ENCODE data around the gene POU6F2. TPM values are rescaled to one million over a fixed set of nuclear protein-coding genes. Genes with fewer than 3 reads are reported as not detected.

The POU6F2 gene
- total RNA-seq, 4 donors from 2014 or later = not detected

- no peaks in the 10 kb centered on the region for H3K36me3 ChIP-seq
- H3K4me1 ChIP-seq = no peaks in the 10 kb centered on the region
- TF ChIP-seq POLR2AphosphoS5 (IDR thresholded peaks at IDR 0.05) (no peak), POLR2A (IDR thresholded peaks at IDR 0.05; ENCODE audit: low read depth) (no peak), CTCF (IDR thresholded peaks at IDR 0.05) (no peak), EP300 (IDR thresholded peaks at IDR 0.05) (no peak)
- intact Hi-C loops (cut with DNase I) = no loop called here
- H3K27me3 ChIP-seq = no peaks in the 10 kb centered on the region
- no peak for DNase-seq (ENCODE audit: extremely low spot score)
- no peaks in the 10 kb centered on the region for H3K9me3 ChIP-seq
- 87% methylated on average over 5 of the region's 5 CpGs for WGBS
- no peak overlapping the region for H3K4me3 ChIP-seq
- no peak overlapping the region for H3K27ac ChIP-seq (replicated peaks in 1 of 4)
Observed at GRCh38 chr7:39153113-39153512, 175.4 kb downstream of the POU6F2 start.

- Histone ChIP-seq H3K4me1 (no peaks in the 10 kb centered on the region), H3K36me3 (no peaks in the 10 kb centered on the region), H3K4me3 (no peak overlapping the region), H3K27ac (replicated peaks in 1 of 4) (no peak overlapping the region), H3K9me3 (no peaks in the 10 kb centered on the region), H3K27me3 (no peaks in the 10 kb centered on the region)
- WGBS = 66% methylated on average over 5 of the region's 5 CpGs
- intact Hi-C loops (cut with DNase I) = no loop called here
- TF ChIP-seq CTCF (IDR thresholded peaks at IDR 0.05) = no peak
- TF ChIP-seq EP300 (IDR thresholded peaks at IDR 0.05) = no peak
- TF ChIP-seq POLR2A (IDR thresholded peaks at IDR 0.05; ENCODE audit: low read depth) = no peak
- TF ChIP-seq POLR2AphosphoS5 (IDR thresholded peaks at IDR 0.05) = no peak
- no peak for DNase-seq (ENCODE audit: extremely low spot score)
Observed at GRCh38 chr7:39153647-39154046, 175.9 kb downstream of the POU6F2 start.

- intact Hi-C loops (cut with DNase I) = no loop called here
- no peaks in the 10 kb centered on the region for H3K4me1 ChIP-seq
- no peak for DNase-seq (ENCODE audit: extremely low spot score)
- H3K36me3 ChIP-seq = no peaks in the 10 kb centered on the region
- H3K9me3 ChIP-seq = no peaks in the 10 kb centered on the region
- H3K27me3 ChIP-seq = no peaks in the 10 kb centered on the region
- no peak for TF ChIP-seq POLR2A (IDR thresholded peaks at IDR 0.05; ENCODE audit: low read depth)
- TF ChIP-seq CTCF (IDR thresholded peaks at IDR 0.05) = no peak
- no peak for TF ChIP-seq POLR2AphosphoS5 (IDR thresholded peaks at IDR 0.05)
- no peak for TF ChIP-seq EP300 (IDR thresholded peaks at IDR 0.05)
- 84% methylated on average over 2 of the region's 2 CpGs for WGBS
- no peak overlapping the region for H3K4me3 ChIP-seq
- no peak overlapping the region for H3K27ac ChIP-seq (replicated peaks in 1 of 4)
Observed at GRCh38 chr7:39154815-39155214, 177.1 kb downstream of the POU6F2 start.

- H3K4me3 ChIP-seq = no peak overlapping the region
- intact Hi-C loops (cut with DNase I) = no loop called here
- no peaks in the 10 kb centered on the region for H3K4me1 ChIP-seq
- TF ChIP-seq CTCF (IDR thresholded peaks at IDR 0.05) (no peak), POLR2AphosphoS5 (IDR thresholded peaks at IDR 0.05) (no peak), EP300 (IDR thresholded peaks at IDR 0.05) (no peak), POLR2A (IDR thresholded peaks at IDR 0.05; ENCODE audit: low read depth) (no peak)
- no peaks in the 10 kb centered on the region for H3K36me3 ChIP-seq
- no peaks in the 10 kb centered on the region for H3K27me3 ChIP-seq
- no peak for DNase-seq (ENCODE audit: extremely low spot score)
- no peak overlapping the region for H3K27ac ChIP-seq (replicated peaks in 1 of 4)
- no peaks in the 10 kb centered on the region for H3K9me3 ChIP-seq
- WGBS = 88% methylated on average over 3 of the region's 3 CpGs
Observed at GRCh38 chr7:39158367-39158766, 180.7 kb downstream of the POU6F2 start.

GRCh38 chr7:39161903-39162302 is 184.2 kb downstream of the POU6F2 start:
- whole genome bisulfite sequencing = 68% methylated on average over 2 of the region's 2 CpGs
- TF ChIP-seq POLR2A (IDR thresholded peaks at IDR 0.05; ENCODE audit: low read depth) (no peak), CTCF (IDR thresholded peaks at IDR 0.05) (no peak), EP300 (IDR thresholded peaks at IDR 0.05) (no peak), POLR2AphosphoS5 (IDR thresholded peaks at IDR 0.05) (no peak)
- Histone ChIP-seq H3K4me3 (no peak overlapping the region), H3K4me1 (no peaks in the 10 kb centered on the region), H3K27ac (replicated peaks in 1 of 4) (no peak overlapping the region), H3K27me3 (no peaks in the 10 kb centered on the region), H3K9me3 (no peaks in the 10 kb centered on the region), H3K36me3 (no peaks in the 10 kb centered on the region)
- no peak for DNase-seq (ENCODE audit: extremely low spot score)
- intact Hi-C loops (cut with DNase I) = no loop called here
